Measurements from ENCODE around the gene IGF2R. TPM values are rescaled to one million over a fixed set of nuclear protein-coding genes. Genes with fewer than 3 reads are reported as not detected.

IGF2R gene
- total RNA-seq, 4 donors from 2014 or later, result 56.6 to 134 (median 108) TPM

GRCh38 chr6:159943101-159943632 lies 25.7 kb upstream of the IGF2R start:
- H3K27ac ChIP-seq, result peak overlapping the region; percentile 29 to 54 (median 45)
- in situ Hi-C loops (cut with MboI; ENCODE audit: low sequenced_read_pairs in 4 of 4), result loop anchor here in 1 of 4 donors (5.0 kb wide), 1 partner anchor 76 kb away; no protein-coding TSS in a partner anchor

GRCh38 chr6:159943968-159944598 lies 24.8 kb upstream of the IGF2R start:
- no peak for DNase-seq
- TF ChIP-seq CTCF (IDR thresholded peaks at IDR 0.05 in 4 of 5, conservative IDR thresholded peaks at IDR 0.05 in 1 of 5), result no peak
- TF ChIP-seq POLR2A (IDR thresholded peaks at IDR 0.05), result no peak
- H3K4me1 ChIP-seq, result peaks cover 0 to 6% of the 10 kb centered on the region in 2 donors
- no peak for ATAC-seq
- in situ Hi-C loops (cut with MboI; ENCODE audit: low sequenced_read_pairs in 4 of 4) (loop anchor here in 1 of 4 donors (5.0 kb wide), 1 partner anchor 77 kb away; no protein-coding TSS in a partner anchor), intact Hi-C loops (cut with DNase I; ENCODE audit: low total_unique reads) (no loop called here)
- peak overlapping the region in 2 of 4 donors; percentile 3 to 54 for H3K27ac ChIP-seq
- no peaks in the 10 kb centered on the region for H3K9me3 ChIP-seq
- no peaks in the 10 kb centered on the region for H3K36me3 ChIP-seq
- no peak overlapping the region for H3K4me3 ChIP-seq
- H3K27me3 ChIP-seq, result no peaks in the 10 kb centered on the region

More at GRCh38 chr6:159943101-159943632, 25.7 kb upstream of the IGF2R start:
- Histone ChIP-seq H3K9me3 (no peaks in the 10 kb centered on the region), H3K27me3 (no peaks in the 10 kb centered on the region), H3K4me3 (no peak overlapping the region), H3K36me3 (no peaks in the 10 kb centered on the region), H3K4me1 (peaks cover 0 to 6% of the 10 kb centered on the region in 2 donors)
- ATAC-seq (peak; percentile 69 to 91), DNase-seq (peak; percentile 48 to 50)
- intact Hi-C loops (cut with DNase I; ENCODE audit: low total_unique reads), result no loop called here
- TF ChIP-seq POLR2A (IDR thresholded peaks at IDR 0.05), result no peak
- TF ChIP-seq CTCF (IDR thresholded peaks at IDR 0.05 in 4 of 5, conservative IDR thresholded peaks at IDR 0.05 in 1 of 5), result no peak

GRCh38 chr6:159945801-159946392 lies 23.0 kb upstream of the IGF2R start:
- peaks cover 0 to 6% of the 10 kb centered on the region in 2 donors for H3K4me1 ChIP-seq
- in situ Hi-C loops (cut with MboI; ENCODE audit: low sequenced_read_pairs in 4 of 4), result no loop called here
- no peak overlapping the region for H3K4me3 ChIP-seq
- TF ChIP-seq CTCF (IDR thresholded peaks at IDR 0.05 in 4 of 5, conservative IDR thresholded peaks at IDR 0.05 in 1 of 5) (no peak), POLR2A (IDR thresholded peaks at IDR 0.05) (no peak)
- H3K27ac ChIP-seq, result no peak overlapping the region
- ATAC-seq, result no peak
- intact Hi-C loops (cut with DNase I; ENCODE audit: low total_unique reads), result no loop called here
- H3K27me3 ChIP-seq, result no peaks in the 10 kb centered on the region
- no peaks in the 10 kb centered on the region for H3K9me3 ChIP-seq
- H3K36me3 ChIP-seq, result no peaks in the 10 kb centered on the region
- no peak for DNase-seq

- TF ChIP-seq CTCF (IDR thresholded peaks at IDR 0.05 in 4 of 5, conservative IDR thresholded peaks at IDR 0.05 in 1 of 5) (no peak), POLR2A (IDR thresholded peaks at IDR 0.05) (no peak)
These were observed 22.0 kb upstream of the IGF2R start for GRCh38 chr6:159946912-159947311.

More at GRCh38 chr6:159946912-159947311, 22.0 kb upstream of the IGF2R start:
- H3K27ac ChIP-seq, result no peak overlapping the region
- H3K9me3 ChIP-seq, result no peaks in the 10 kb centered on the region
- no peaks in the 10 kb centered on the region for H3K36me3 ChIP-seq
- no peak for ATAC-seq
- in situ Hi-C loops (cut with MboI; ENCODE audit: low sequenced_read_pairs in 4 of 4), result no loop called here
- no peak for DNase-seq
- no peaks in the 10 kb centered on the region for H3K27me3 ChIP-seq
- intact Hi-C loops (cut with DNase I; ENCODE audit: low total_unique reads), result no loop called here
- H3K4me3 ChIP-seq, result no peak overlapping the region
- H3K4me1 ChIP-seq, result peaks cover 0 to 12% of the 10 kb centered on the region in 2 donors

All from gastrocnemius medialis (tissue), 4 donors.